IPS DF 6.9 (cell line): ENCODE data around the gene AADACL3.
"Not testable (repeated sequence)": the region's sequence is repeated elsewhere in the genome, so short reads cannot be mapped to it uniquely, and the experiment has no call there.

Experiments used
- DNase-seq: peaks from one replicate; pipeline ENCODE4 v3.0.0-alpha.2; 2013; ENCODE audit warnings: low read depth, low spot score
- H3K27ac ChIP-seq: one replicate; pipeline ENCODE4 v1.5.1; 2013; ENCODE audit warnings: low read length, control low read depth
- H3K27me3 ChIP-seq: 2 replicates; pipeline ENCODE4 v1.6.1; 2013; ENCODE audit warnings: mild to moderate bottlenecking, low read length; ENCODE audit not compliant: control insufficient read depth, insufficient read depth
- H3K36me3 ChIP-seq: 2 replicates; pipeline ENCODE4 v1.6.1; 2013; ENCODE audit warnings: low read length; ENCODE audit not compliant: control insufficient read depth, insufficient read depth
- H3K4me1 ChIP-seq: 2 replicates; pipeline ENCODE4 v1.6.1; 2013; ENCODE audit warnings: low read length; ENCODE audit not compliant: control insufficient read depth, insufficient read depth
- H3K4me3 ChIP-seq: 2 replicates; pipeline ENCODE4 v1.5.1; 2013; ENCODE audit warnings: mild to moderate bottlenecking, low read length
- H3K9me3 ChIP-seq: 2 replicates; pipeline ENCODE4 v1.6.1; 2013; ENCODE audit warnings: low read length, inconsistent platforms; ENCODE audit not compliant: control insufficient read depth, insufficient read depth
- WGBS: extraction: QIAGEN DNeasy Blood & Tissue Kit; methylation state at CpG from one replicate; pipeline ENCODE4 v1.1.7; 2013; ENCODE audit warnings: mixed read lengths, missing lambda C conversion rate; ENCODE audit not compliant: insufficient read length, insufficient coverage; 5-methylcytosine and 5-hydroxymethylcytosine counted together

AADACL3 gene

DNA sequence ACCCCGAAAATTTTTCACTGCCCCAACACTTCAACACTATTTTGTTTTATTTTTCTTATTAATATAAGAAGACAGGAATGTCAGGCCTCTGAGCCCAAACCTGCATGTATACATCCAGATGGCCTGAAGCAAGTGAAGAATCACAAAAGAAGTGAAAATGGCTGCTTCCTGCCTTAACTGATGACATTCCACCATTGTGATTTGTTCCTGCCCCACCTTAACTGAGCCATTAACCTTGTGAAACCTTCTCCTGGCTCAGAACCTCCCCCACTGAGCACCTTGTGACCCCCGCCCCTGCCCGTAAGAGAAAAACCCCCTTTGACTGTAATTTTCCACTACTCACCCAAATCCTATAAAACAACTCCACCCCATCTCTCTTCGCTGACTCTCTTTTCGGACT is 2.3 kb upstream of the AADACL3 start:
- H3K36me3 ChIP-seq, H3K4me3 ChIP-seq, DNase-seq, H3K9me3 ChIP-seq, H3K27ac ChIP-seq, H3K27me3 ChIP-seq: not testable (repeated sequence)
- 80% methylated on average over 1 of the region's 5 CpGs for WGBS
- peaks cover 12% of the 10 kb centered on the region; the same call in 1 of the 2 replicates for H3K4me1 ChIP-seq

- no peak overlapping the region for H3K4me3 ChIP-seq
- no peak for DNase-seq
- H3K4me1 ChIP-seq: peaks cover 12% of the 10 kb centered on the region; the same call in 1 of the 2 replicates
- H3K36me3 ChIP-seq: no peaks in the 10 kb centered on the region
- no CpG with 5 or more reads among the region's 3 CpGs for WGBS
- no peak overlapping the region for H3K27ac ChIP-seq
- no peaks in the 10 kb centered on the region; the same call in 1 of the 2 replicates for H3K27me3 ChIP-seq
- no peaks in the 10 kb centered on the region for H3K9me3 ChIP-seq
Measured at GRCh38 chr1:12714710-12715475, 1.0 kb upstream of the AADACL3 start.

- H3K27ac ChIP-seq: no peak overlapping the region
Measured at GRCh38 chr1:12717301-12717838, 1.5 kb downstream of the AADACL3 start.

DNA sequence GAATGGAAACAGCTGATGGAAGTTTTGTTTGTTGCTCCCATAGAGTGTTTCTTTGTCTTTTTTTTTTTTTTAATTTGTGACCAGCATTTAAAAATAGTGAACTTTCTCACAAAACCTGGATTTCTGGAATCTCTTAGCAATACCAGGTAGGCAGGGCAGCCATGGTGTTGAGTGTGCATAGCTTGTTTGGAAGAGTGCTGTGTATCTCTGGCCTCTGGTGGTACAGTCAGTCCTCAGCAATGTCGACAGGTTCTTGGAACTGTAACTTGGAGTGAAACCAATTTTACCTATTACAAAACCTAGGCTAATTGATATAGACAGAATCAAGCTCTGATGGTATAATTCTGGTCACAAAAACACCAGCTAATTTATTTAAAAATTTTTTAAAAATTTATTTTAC is 6.7 kb downstream of the AADACL3 start:
- no CpG with 5 or more reads among the region's 1 CpG for WGBS
- no peaks in the 10 kb centered on the region; the same call in 1 of the 2 replicates for H3K27me3 ChIP-seq

More at GRCh38 chr1:12717301-12717838, 1.5 kb downstream of the AADACL3 start:
- Histone ChIP-seq H3K4me1 (peaks cover 11% of the 10 kb centered on the region; the same call in 1 of the 2 replicates), H3K4me3 (no peak overlapping the region), H3K36me3 (no peaks in the 10 kb centered on the region), H3K9me3 (no peaks in the 10 kb centered on the region), H3K27me3 (no peaks in the 10 kb centered on the region; the same call in 1 of the 2 replicates)
- no peak for DNase-seq
- WGBS: no CpG with 5 or more reads among the region's 7 CpGs

GRCh38 chr1:12728391-12728790 is 12.5 kb downstream of the AADACL3 start:
- no peaks in the 10 kb centered on the region for H3K27me3 ChIP-seq
- H3K27ac ChIP-seq: no peak overlapping the region
- no peaks in the 10 kb centered on the region; the same call in 1 of the 2 replicates for H3K9me3 ChIP-seq
- no peak for DNase-seq
- WGBS: no CpG with 5 or more reads among the region's 2 CpGs
- H3K4me1 ChIP-seq: no peaks in the 10 kb centered on the region
- H3K4me3 ChIP-seq: no peak overlapping the region
- H3K36me3 ChIP-seq: no peaks in the 10 kb centered on the region

More for the DNA sequence above, 6.7 kb downstream of the AADACL3 start:
- Histone ChIP-seq H3K4me1 (peaks cover 1% of the 10 kb centered on the region; the same call in 1 of the 2 replicates), H3K4me3 (no peak overlapping the region), H3K36me3 (no peaks in the 10 kb centered on the region), H3K9me3 (no peaks in the 10 kb centered on the region; the same call in 1 of the 2 replicates), H3K27ac (no peak overlapping the region)
- DNase-seq: no peak

GRCh38 chr1:12730156-12730555 is 14.2 kb downstream of the AADACL3 start:
- Histone ChIP-seq H3K4me1 (no peaks in the 10 kb centered on the region), H3K27ac (no peak overlapping the region), H3K36me3 (no peaks in the 10 kb centered on the region), H3K27me3 (no peaks in the 10 kb centered on the region), H3K4me3 (no peak overlapping the region), H3K9me3 (no peaks in the 10 kb centered on the region)
- no peak for DNase-seq
- WGBS: no CpG with 5 or more reads among the region's 1 CpG

- not testable (repeated sequence) for H3K4me3 ChIP-seq, H3K27me3 ChIP-seq, H3K27ac ChIP-seq, H3K36me3 ChIP-seq, H3K9me3 ChIP-seq, H3K4me1 ChIP-seq, DNase-seq
- WGBS: no CpG with 5 or more reads among the region's 2 CpGs
Measured at GRCh38 chr1:12731084-12731483, 15.2 kb downstream of the AADACL3 start.

- Histone ChIP-seq H3K4me1 (no peaks in the 10 kb centered on the region), H3K9me3 (no peaks in the 10 kb centered on the region), H3K27me3 (no peaks in the 10 kb centered on the region), H3K4me3 (no peak overlapping the region), H3K27ac (no peak overlapping the region), H3K36me3 (no peaks in the 10 kb centered on the region)
- no peak for DNase-seq
- 100% methylated on average over 1 of the region's 3 CpGs for WGBS
Measured at GRCh38 chr1:12734651-12735050, 18.7 kb downstream of the AADACL3 start.

- Histone ChIP-seq H3K4me3 (no peak overlapping the region), H3K9me3 (no peaks in the 10 kb centered on the region), H3K36me3 (no peaks in the 10 kb centered on the region), H3K27me3 (no peaks in the 10 kb centered on the region), H3K27ac (no peak overlapping the region), H3K4me1 (no peaks in the 10 kb centered on the region)
- DNase-seq: no peak
- WGBS: no CpG with 5 or more reads among the region's 1 CpG
Measured at GRCh38 chr1:12738934-12739333, 23.0 kb downstream of the AADACL3 start.

DNA sequence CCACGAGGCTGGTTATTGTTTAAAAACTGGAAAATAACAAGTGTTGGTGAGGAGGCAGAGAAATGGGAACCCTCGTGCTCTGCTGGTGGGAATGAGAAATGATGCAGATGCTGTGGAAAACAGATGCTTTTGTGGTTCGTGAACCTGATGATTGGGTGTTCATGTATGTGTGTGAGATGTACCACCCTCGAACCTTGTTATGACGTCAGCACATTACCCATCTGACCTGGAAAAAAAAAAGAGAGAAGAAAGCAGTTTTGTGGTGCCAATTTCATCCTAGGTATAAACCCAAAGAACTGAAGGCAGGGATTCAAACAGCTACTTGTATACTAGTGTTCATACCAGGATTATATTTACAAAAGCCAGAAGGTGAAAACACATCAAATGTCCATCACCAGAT is 23.7 kb downstream of the AADACL3 start:
- Histone ChIP-seq H3K27ac (no peak overlapping the region), H3K36me3 (no peaks in the 10 kb centered on the region), H3K27me3 (no peaks in the 10 kb centered on the region), H3K4me3 (no peak overlapping the region), H3K4me1 (no peaks in the 10 kb centered on the region), H3K9me3 (no peaks in the 10 kb centered on the region)
- WGBS: no CpG with 5 or more reads among the region's 5 CpGs
- DNase-seq: no peak
